HG03175 (cell line): ENCODE data around the gene DHDH.

Source experiments
- ATAC-seq: cut with Tn5 transposase; IDR thresholded peaks from one replicate; pipeline ENCODE4 v1.9.1; 2021; ENCODE audit warnings: mild to moderate bottlenecking, moderate library complexity; ENCODE audit not compliant: unreplicated experiment

Gene DHDH

DNA sequence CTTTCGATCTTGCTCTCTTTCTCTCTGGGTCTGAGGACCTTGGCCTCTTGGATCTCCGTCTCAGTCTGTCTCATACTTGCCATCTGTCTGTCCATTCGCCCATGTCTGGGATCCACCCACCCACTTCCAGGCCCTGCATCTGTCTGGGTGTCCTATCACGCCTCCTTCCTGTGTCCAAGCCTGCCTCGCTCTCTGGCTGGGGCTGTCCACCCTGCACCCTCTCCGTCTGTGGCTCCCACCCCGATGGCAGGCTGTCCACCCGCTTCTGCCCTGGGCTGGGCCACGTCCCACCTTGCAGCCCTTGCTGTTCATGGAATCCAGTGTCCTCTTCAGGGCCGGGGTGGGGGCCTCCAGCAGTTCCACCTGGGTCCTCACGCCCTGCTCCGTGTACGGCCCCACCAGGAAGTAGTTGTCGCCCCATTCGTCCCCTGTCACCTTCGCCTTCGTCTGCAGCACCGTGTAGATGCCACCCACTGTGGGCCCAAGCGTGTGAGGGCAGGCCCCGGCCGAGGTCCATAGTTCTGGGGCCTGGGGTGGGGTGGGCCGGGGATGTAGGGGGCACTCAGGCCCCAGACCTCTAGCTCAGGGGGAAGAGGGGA lies 57.6 kb downstream of the DHDH start:
- ATAC-seq = no peak

DNA sequence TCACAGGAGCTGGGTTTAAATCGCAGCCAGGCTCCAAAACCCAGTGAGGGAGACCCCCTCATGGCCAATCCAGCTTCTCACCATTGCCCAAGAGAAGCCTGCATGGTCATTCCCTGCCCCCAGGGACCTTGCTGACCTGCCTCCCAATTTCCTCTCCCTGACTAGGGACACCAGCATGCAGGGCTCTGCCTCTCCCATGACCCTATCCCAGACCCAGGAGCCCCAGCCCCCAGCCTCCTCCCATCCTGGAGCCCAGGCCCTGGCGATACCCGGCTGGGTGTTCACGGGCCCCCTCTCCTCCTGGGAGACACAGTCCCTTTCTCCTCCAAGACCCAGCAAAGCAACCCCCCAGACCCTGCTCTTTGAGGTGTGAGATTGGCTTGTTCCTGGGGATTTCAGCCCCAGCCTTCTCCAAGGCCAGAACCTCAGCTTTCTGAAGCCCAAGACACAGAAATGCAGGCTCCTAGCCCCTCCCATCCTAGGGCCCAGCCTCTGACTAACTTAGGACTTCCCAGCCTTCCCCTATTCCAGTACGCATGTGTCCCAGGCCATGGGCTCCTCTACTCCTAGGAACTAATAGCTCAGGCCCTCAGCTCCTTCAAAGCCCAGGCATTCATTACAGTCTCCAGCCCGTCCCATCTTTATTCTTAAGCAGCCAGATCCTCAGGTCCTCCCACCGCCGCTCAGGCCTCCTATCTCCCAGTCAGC lies 58.5 kb downstream of the DHDH start:
- no peak for ATAC-seq

DNA sequence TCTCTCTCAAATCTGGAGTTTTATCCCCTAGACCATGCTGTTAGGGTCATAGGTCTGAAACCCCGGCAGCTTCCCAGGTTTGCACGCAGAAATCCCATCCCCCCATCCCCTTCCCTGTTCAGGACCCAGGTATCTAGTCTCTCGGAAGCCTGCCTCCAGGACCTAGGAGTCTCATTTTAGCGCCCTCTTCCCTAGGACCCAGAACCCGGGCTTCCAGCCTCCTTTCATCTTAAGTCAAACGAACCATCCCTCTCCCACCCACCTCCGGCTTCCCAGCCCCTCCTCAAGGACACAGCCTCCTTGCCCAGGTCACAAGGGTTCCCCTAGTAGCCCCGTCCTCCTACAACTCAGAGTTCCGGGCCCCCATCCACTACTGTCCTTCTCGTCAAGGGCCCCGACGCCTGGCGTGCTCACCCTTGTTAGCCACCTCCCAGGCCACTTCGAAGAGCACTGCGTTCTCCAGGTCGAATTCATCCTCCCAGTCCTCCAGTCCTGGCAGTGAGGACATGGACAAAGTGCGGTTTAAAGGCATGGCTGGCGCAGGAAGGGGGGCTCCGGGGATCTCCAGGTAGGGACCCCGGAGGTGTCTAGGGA lies 59.2 kb downstream of the DHDH start:
- no peak for ATAC-seq

- ATAC-seq = peak; percentile 89
Observed at GRCh38 chr19:48993175-48994034, 59.9 kb downstream of the DHDH start, which contains the start of the genes GYS1 and RUVBL2. Gene GYS1, minus strand, starts transcription at chr19:48993309. Its CDS starts 197 bp downstream, at chr19:48993112. Gene RUVBL2, plus strand, starts transcription at chr19:48993887. Its CDS starts 25 bp downstream, at chr19:48993912.

DNA sequence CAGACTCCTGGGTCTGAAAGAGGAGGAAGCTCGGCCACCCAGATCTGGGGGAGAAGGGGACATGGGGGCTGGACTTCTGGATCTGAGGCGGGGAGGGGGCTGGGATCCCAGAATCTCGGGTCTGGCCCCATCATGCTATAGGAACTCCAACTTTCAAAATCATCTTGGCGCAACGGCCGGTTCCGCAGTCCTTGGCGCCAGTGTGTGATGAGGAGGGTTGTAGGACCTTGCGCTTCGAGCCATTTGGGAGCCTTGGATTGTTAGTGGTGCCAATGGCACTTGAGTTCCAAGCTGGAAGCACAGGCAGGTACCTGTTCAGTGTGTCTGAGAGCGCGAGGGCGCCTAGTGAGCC lies 60.5 kb downstream of the DHDH start:
- no peak for ATAC-seq
